ENCODE results near the gene EVI2B.
A peak's percentile ranks its signal among the peaks of the same experiment; 100 is the strongest.
"Not testable (repeated sequence)": the region's sequence is repeated elsewhere in the genome, so short reads cannot be mapped to it uniquely, and the experiment has no call there.

The EVI2B gene, protein sequence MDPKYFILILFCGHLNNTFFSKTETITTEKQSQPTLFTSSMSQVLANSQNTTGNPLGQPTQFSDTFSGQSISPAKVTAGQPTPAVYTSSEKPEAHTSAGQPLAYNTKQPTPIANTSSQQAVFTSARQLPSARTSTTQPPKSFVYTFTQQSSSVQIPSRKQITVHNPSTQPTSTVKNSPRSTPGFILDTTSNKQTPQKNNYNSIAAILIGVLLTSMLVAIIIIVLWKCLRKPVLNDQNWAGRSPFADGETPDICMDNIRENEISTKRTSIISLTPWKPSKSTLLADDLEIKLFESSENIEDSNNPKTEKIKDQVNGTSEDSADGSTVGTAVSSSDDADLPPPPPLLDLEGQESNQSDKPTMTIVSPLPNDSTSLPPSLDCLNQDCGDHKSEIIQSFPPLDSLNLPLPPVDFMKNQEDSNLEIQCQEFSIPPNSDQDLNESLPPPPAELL
- 7.6 to 58.5 reads per million in 2 experiments for total RNA-seq

DNA sequence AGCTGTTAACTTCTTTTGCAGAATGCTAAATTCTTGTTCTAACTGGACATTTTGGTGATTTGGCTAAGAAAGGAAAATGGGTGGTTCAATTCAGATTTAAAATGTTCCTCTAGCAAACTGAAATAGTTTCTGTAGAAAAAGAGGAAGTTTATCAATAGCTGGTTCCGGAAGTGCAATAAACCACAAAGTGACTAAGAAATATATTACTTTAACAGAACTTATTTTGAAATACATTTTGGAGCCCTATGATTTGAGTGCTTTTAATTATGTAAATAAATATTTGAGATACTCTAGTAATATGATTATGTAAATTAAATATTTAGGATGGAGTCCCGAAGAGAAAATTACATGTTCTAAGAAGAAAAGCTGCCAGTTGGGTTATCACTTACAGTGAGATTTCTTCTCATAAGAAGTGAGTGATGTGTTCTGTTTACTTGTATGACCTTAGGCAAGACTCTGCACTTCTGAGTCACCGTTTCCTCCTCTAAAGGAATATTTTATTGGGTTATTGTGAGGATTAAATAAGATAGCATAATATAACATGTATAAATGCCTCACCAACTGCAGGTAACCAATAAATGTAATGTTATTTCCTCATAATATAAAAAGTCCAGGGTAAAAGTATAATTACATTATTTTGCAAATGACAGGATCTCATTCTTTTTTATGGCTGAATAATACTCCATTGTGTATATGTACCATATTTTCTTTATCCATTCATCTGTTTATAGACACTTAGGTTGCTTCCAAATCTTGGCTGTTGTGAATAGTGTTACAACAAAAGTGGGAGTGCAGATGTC lies at the start of gene EVI2B:
TSS of gene EVI2B (minus strand) at position 73 of the 800 bp plus-strand sequence. CDS start 8,445 bp downstream, outside the sequence.
- no peak for DNase-seq (ENCODE audit: low read depth)

GRCh38 chr17:31357839-31358394 lies 44.1 kb upstream of the EVI2B start:
- DNase-seq (ENCODE audit: low read depth) = no peak

- no peak for DNase-seq (ENCODE audit: low read depth)
These were observed 43.2 kb upstream of the EVI2B start for GRCh38 chr17:31357091-31357490.

DNA sequence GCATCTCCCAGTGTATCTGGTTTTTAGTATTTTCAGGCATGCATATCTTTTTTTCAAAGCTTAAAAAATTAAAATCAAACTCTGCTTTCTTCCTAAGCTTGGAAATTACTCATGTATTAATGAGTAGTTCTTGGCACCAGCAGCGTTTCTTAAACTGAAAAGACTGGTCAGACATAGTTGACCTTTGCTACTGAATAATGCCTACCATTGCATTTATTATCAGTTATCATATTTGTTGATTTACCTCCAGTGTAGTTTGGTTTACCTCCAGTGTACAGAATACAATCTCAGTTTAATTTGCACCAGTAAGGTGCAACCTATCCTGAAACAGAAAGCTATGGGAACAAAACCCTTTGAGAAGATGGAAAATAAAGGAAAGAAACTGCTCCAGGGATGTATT lies 42.1 kb upstream of the EVI2B start:
- no peak for DNase-seq (ENCODE audit: low read depth)

DNA sequence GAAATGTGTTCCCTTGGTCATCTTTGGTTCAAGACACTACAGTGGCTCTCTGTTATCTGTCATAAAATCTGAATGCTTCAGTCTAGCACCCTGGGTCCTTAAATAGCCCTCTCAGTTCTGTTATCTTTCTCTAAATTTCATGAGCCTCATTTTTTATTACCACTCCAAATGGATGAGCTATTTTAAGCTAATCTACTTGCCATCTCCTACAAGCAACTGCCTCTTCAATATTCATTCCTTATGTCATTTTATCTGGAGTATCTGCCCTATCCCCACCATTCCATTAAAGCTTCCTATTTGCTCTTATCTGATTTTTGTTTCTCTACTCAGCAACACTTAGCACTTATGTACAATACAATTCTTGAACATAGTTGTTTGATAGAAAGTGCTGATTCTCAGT lies 35.6 kb upstream of the EVI2B start:
- no peak for DNase-seq (ENCODE audit: low read depth)

DNA sequence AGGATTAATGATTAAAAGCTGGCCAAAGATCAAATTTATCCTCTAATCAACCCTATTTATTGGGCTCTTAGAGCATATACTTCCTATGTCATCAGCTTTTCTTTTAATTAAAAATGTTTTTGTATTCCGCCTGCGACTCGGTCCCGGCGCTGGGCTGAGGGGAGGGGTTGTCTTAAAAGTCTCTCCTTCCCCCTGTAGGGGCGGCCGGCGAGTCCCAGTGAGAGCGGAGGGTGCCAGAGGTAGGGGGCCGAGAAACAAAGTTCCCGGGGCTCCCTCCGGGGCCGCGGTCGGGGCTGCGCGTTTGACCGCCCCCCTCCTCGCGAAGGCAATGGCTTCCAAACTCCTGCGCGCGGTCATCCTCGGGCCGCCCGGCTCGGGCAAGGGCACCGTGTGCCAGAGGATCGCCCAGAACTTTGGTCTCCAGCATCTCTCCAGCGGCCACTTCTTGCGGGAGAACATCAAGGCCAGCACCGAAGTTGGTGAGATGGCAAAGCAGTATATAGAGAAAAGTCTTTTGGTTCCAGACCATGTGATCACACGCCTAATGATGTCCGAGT lies 31.4 kb upstream of the EVI2B start:
- DNase-seq (ENCODE audit: low read depth) = not testable (repeated sequence)

DNA sequence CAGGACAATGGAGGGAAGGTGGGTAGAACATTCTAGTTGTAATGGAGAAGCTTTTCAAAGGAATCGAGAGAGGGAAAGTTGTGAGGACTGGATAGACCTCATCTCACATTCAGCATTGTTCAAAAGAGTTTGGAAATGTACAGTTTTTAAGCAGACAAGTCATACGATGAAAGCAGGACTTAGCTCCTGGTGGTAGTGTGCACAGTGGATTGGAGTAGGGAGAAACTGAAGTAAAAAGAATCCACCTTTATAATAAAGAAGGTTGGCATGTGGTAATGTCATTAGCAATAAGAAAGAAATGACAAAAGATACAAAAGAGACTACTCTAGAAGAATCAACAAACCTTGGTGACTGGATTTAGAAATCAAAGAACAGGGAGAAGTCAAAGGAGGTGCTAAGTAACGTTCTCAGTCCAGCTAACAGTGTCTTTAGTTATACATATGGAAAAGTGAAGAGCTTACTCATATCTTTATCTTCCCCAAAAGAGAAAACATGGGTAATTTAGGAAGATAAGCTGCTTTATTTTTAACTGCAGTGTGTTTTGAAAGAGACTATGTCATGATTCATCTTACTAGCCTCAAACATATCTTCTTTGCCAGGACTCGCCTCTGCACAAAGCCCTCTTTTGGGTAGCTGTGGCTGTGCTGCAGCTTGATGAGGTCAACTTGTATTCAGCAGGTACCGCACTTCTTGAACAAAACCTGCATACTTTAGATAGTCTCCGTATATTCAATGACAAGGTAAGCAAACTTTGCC lies 26.2 kb upstream of the EVI2B start:
- DNase-seq (ENCODE audit: low read depth) = no peak

- DNase-seq (ENCODE audit: low read depth) = no peak
These were observed 15.4 kb upstream of the EVI2B start for GRCh38 chr17:31329221-31329620.

- DNase-seq (ENCODE audit: low read depth) = no peak
These were observed 14.3 kb upstream of the EVI2B start for GRCh38 chr17:31328160-31328535.

DNA sequence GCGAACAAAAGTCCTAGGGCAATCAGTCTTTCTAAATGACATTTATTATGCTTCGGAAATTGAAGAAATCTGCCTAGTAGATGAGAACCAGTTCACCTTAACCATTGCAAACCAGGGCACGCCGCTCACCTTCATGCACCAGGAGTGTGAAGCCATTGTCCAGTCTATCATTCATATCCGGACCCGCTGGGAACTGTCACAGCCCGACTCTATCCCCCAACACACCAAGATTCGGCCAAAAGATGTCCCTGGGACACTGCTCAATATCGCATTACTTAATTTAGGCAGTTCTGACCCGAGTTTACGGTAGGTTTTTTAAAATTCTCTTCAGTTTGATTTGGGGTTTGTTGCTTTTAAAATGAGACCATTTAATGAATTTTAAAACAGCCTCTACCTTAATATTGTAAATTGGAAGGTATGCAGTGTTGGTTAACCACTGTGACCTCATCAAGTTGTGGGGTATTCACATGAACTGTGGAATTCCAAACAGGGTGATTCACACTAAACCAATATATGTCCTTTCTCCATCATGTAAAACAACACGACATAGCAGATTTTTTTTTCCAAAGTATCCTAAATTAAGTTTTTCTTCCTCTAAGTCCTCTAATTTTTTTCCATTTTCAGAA lies 13.8 kb upstream of the EVI2B start:
- DNase-seq (ENCODE audit: low read depth) = no peak

- no peak for DNase-seq (ENCODE audit: low read depth)
These were observed 9.7 kb upstream of the EVI2B start for GRCh38 chr17:31323551-31323950.

- no peak for DNase-seq (ENCODE audit: low read depth)
These were observed 8.1 kb upstream of the EVI2B start for GRCh38 chr17:31321966-31322365.

- peak; percentile 73 for DNase-seq (ENCODE audit: low read depth)
These were observed 7.6 kb upstream of the EVI2B start, which contains the start of gene EVI2A for GRCh38 chr17:31321481-31321880. TSS of gene EVI2A (minus strand) at chr17:31321622. CDS start at chr17:31319013, 2,609 bp downstream.

DNA sequence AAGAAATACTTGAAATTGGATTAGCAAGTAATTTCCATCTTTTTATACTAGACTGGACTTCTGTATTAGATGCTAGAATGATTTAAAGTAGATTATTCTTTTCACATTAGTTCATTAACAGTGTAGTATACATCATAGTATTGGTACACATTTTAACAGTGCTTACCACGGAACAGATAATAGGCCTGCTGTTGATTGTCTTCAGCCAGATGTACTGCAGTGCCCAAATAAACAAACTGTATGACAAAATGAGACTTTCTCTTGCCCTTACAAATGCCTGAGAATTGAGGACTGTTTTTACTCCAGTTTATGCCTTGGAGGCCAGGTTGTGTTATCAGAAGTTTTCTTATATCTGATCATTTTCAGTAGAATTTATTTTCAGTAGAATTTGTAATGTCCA lies 6.9 kb upstream of the EVI2B start:
- DNase-seq (ENCODE audit: low read depth) = no peak

GRCh38 chr17:31320241-31320640 lies 6.4 kb upstream of the EVI2B start:
- no peak for DNase-seq (ENCODE audit: low read depth)

- DNase-seq (ENCODE audit: low read depth) = no peak
These were observed 5.2 kb upstream of the EVI2B start for GRCh38 chr17:31318851-31319661.

GRCh38 chr17:31318298-31318801 lies 4.5 kb upstream of the EVI2B start:
- DNase-seq (ENCODE audit: low read depth) = peak; percentile 49

- DNase-seq (ENCODE audit: low read depth) = no peak
These were observed 887 bp upstream of the EVI2B start for GRCh38 chr17:31314782-31315100.

DNA sequence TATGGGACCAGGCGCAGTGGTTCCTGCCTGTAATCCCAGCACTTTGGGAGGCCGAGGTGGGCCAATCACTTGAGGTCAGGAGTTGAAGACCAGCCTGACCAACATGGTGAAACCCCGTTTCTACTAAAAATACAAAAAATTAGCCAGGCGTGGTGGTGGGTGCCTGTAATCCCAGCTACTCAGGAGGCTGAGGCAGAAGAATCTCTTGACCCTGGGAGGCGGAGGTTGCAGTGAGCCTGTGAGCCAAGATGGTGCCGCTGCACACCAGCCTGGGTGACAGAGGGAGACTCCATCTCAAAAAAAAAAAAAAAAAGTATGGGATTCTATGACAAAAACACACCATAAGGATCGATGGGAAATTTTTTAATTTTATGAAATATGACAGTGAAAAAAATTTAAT lies 1.6 kb downstream of the EVI2B start:
- DNase-seq (ENCODE audit: low read depth) = not testable (repeated sequence)

GRCh38 chr17:31311526-31311925 lies 2.3 kb downstream of the EVI2B start:
- DNase-seq (ENCODE audit: low read depth) = no peak
